SU-DHL-6 (cell line): ENCODE data around the gene PAK1IP1.

Source experiments
- CTCF ChIP-seq: fragments of 200-600 bp; sonication (generic); IDR thresholded peaks from one replicate; pipeline ENCODE4 v1.5.1; 2017; ENCODE audit warnings: antibody characterized with exemption, mild to moderate bottlenecking, low read length, moderate library complexity; ENCODE audit not compliant: insufficient read depth, poor library complexity, severe bottlenecking
- EZH2phosphoT487 ChIP-seq: fragments of 200-600 bp; sonication (generic), shearing (Covaris generic); conservative IDR thresholded peaks from 2 replicates; pipeline ENCODE4 v1.6.1; 2018; ENCODE audit warnings: mild to moderate bottlenecking, antibody characterized with exemption, low read length, moderate library complexity, mixed read lengths

GRCh38 chr6:10725044-10725443 is 30.3 kb downstream of the PAK1IP1 start:
- TF ChIP-seq CTCF, result no peak
- no peak for TF ChIP-seq EZH2phosphoT487
